Naive thymus-derived CD8-positive, alpha-beta T cell (primary cell): ENCODE measurements around the gene CDH4. TPM values are rescaled to one million over a fixed set of nuclear protein-coding genes. Genes with fewer than 3 reads are reported as not detected.

Source experiments
- ATAC-seq, 2 donors: fragments of 150-1000 bp; cut with Tn5 transposase in 1 of 2; sonication (Bioruptor Pico), chemical (Tn5 transposase) in 1 of 2; 1 replicate in 1 of 2; 2 replicates in 1 of 2; pipeline ENCODE4 v1.10.0; 2021; ENCODE audit warnings: mild to moderate bottlenecking in 2 of 2, moderate library complexity in 2 of 2
- POLR2A ChIA-PET: fragments of 350-600 bp; sonication (Branson Sonifier 250); formaldehyde crosslinking; loops from one replicate; lab custom pipeline; 2021; ENCODE audit warnings: antibody characterized with exemption; lab: Charles Lee
- DNase-seq, 10 donors: peaks; one replicate each; pipeline versions ENCODE4 v3.0.0 to v3.0.0-alpha.2; 2020 to 2022
- H3K27ac Mint-ChIP-seq, 10 donors: one replicate each; pipeline ENCODE4 v1.8.0; 2020 to 2022; ENCODE audit warnings: mild to moderate bottlenecking in 10 of 10, mixed read lengths in 10 of 10, moderate library complexity in 4 of 10, inconsistent platforms in 1 of 10
- H3K27me3 Mint-ChIP-seq, 5 donors: one replicate each; pipeline ENCODE4 v1.8.0; 2021 to 2022; ENCODE audit warnings: mixed read lengths in 5 of 5
- H3K36me3 Mint-ChIP-seq, 3 donors: one replicate each; pipeline ENCODE4 v1.8.0; 2020 to 2022; ENCODE audit warnings: mixed read lengths in 3 of 3, mild to moderate bottlenecking in 2 of 3, inconsistent platforms in 1 of 3
- H3K4me1 Mint-ChIP-seq, 4 donors: one replicate each; pipeline ENCODE4 v1.8.0; 2021 to 2022; ENCODE audit warnings: mixed read lengths in 4 of 4
- H3K4me3 Mint-ChIP-seq, 10 donors: one replicate each; pipeline ENCODE4 v1.8.0; 2020 to 2022; ENCODE audit warnings: mild to moderate bottlenecking in 10 of 10, mixed read lengths in 10 of 10, moderate library complexity in 6 of 10, inconsistent platforms in 1 of 10
- H3K9me3 Mint-ChIP-seq, 9 donors: one replicate each; pipeline ENCODE4 v1.8.0; 2020 to 2022; ENCODE audit warnings: mixed read lengths in 9 of 9, mild to moderate bottlenecking in 3 of 9, inconsistent platforms in 1 of 9, moderate library complexity in 1 of 9
- polyA plus RNA-seq, 3 donors: library from polyadenylated mRNA; unstranded; fragments of 300-500 nt; fragmentation: Illumina TruSeq; gene quantifications; one replicate each; pipeline ENCODE4 v1.2.3, GENCODE V29; 2021
- total RNA-seq, 8 experiments: library from RNA in 2 of 8; stranded (reverse) in 2 of 8; gene quantifications; one replicate each; pipeline ENCODE4 v1.2.3 and lab custom pipeline; 2021 to 2026

CDH4 gene
- total and polyA plus RNA-seq, 5 experiments from 2014 or later, result 0.07 to 0.44 (median 0.15) TPM; not detected in 1

GRCh38 chr20:61350500-61351250 lies 98.6 kb downstream of the CDH4 start:
- Mint-ChIP-seq H3K4me3 (no peak overlapping the region), H3K9me3 (peaks cover 0 to 7% (median 0%) of the 10 kb centered on the region in 9 donors), H3K36me3 (no peaks in the 10 kb centered on the region), H3K27ac (no peak overlapping the region), H3K27me3 (peaks cover 1 to 30% (median 13%) of the 10 kb centered on the region in 5 donors), H3K4me1 (peaks cover 0 to 7% (median 0%) of the 10 kb centered on the region in 4 donors)
- POLR2A ChIA-PET, result no interaction called here
- no peak for ATAC-seq
- DNase-seq, result no peak

- H3K36me3 Mint-ChIP-seq, result no peaks in the 10 kb centered on the region
- ATAC-seq, result no peak
- no peak for DNase-seq
- H3K9me3 Mint-ChIP-seq, result peaks cover 0 to 4% (median 0%) of the 10 kb centered on the region in 9 donors
- H3K4me3 Mint-ChIP-seq, result no peak overlapping the region
- no peak overlapping the region for H3K27ac Mint-ChIP-seq
- peaks cover 2 to 31% (median 14%) of the 10 kb centered on the region in 5 donors for H3K27me3 Mint-ChIP-seq
- POLR2A ChIA-PET, result no interaction called here
- H3K4me1 Mint-ChIP-seq, result peaks cover 0 to 7% (median 0%) of the 10 kb centered on the region in 4 donors
Measured at GRCh38 chr20:61352346-61353260, 100.5 kb downstream of the CDH4 start.

GRCh38 chr20:61353261-61354000 lies 101.4 kb downstream of the CDH4 start:
- Mint-ChIP-seq H3K36me3 (no peaks in the 10 kb centered on the region), H3K4me1 (peaks cover 0 to 7% (median 0%) of the 10 kb centered on the region in 4 donors), H3K27me3 (peaks cover 2 to 31% (median 14%) of the 10 kb centered on the region in 5 donors), H3K4me3 (no peak overlapping the region), H3K27ac (no peak overlapping the region), H3K9me3 (peaks cover 0 to 4% (median 0%) of the 10 kb centered on the region in 9 donors)
- DNase-seq, result no peak
- POLR2A ChIA-PET, result no interaction called here
- no peak for ATAC-seq

GRCh38 chr20:61354001-61354390 lies 101.9 kb downstream of the CDH4 start:
- POLR2A ChIA-PET, result no interaction called here
- Mint-ChIP-seq H3K9me3 (peaks cover 0 to 4% (median 0%) of the 10 kb centered on the region in 9 donors), H3K27me3 (peaks cover 2 to 31% (median 14%) of the 10 kb centered on the region in 5 donors), H3K27ac (no peak overlapping the region), H3K4me1 (peaks cover 0 to 7% (median 0%) of the 10 kb centered on the region in 4 donors), H3K36me3 (no peaks in the 10 kb centered on the region), H3K4me3 (no peak overlapping the region)
- DNase-seq (no peak), ATAC-seq (no peak)

GRCh38 chr20:61354501-61354900 lies 102.4 kb downstream of the CDH4 start:
- ATAC-seq (no peak), DNase-seq (no peak)
- POLR2A ChIA-PET, result no interaction called here
- H3K4me1 Mint-ChIP-seq, result peaks cover 0 to 7% (median 0%) of the 10 kb centered on the region in 4 donors
- H3K4me3 Mint-ChIP-seq, result no peak overlapping the region
- no peaks in the 10 kb centered on the region for H3K36me3 Mint-ChIP-seq
- peaks cover 2 to 31% (median 14%) of the 10 kb centered on the region in 5 donors for H3K27me3 Mint-ChIP-seq
- H3K9me3 Mint-ChIP-seq, result peaks cover 0 to 4% (median 0%) of the 10 kb centered on the region in 9 donors
- H3K27ac Mint-ChIP-seq, result no peak overlapping the region

GRCh38 chr20:61354901-61355495 lies 102.9 kb downstream of the CDH4 start:
- POLR2A ChIA-PET, result no interaction called here
- Mint-ChIP-seq H3K27ac (no peak overlapping the region), H3K4me1 (peaks cover 0 to 7% (median 0%) of the 10 kb centered on the region in 4 donors), H3K36me3 (no peaks in the 10 kb centered on the region), H3K27me3 (peaks cover 2 to 36% (median 14%) of the 10 kb centered on the region in 5 donors), H3K4me3 (no peak overlapping the region), H3K9me3 (peaks cover 0 to 4% (median 0%) of the 10 kb centered on the region in 9 donors)
- DNase-seq (no peak), ATAC-seq (no peak)

- H3K27me3 Mint-ChIP-seq, result peaks cover 2 to 42% (median 13%) of the 10 kb centered on the region in 5 donors
- H3K36me3 Mint-ChIP-seq, result no peaks in the 10 kb centered on the region
- no peak overlapping the region for H3K27ac Mint-ChIP-seq
- DNase-seq (no peak), ATAC-seq (no peak)
- POLR2A ChIA-PET, result no interaction called here
- H3K9me3 Mint-ChIP-seq, result peaks cover 0 to 4% (median 0%) of the 10 kb centered on the region in 9 donors
- H3K4me3 Mint-ChIP-seq, result no peak overlapping the region
- peaks cover 0 to 7% (median 0%) of the 10 kb centered on the region in 4 donors for H3K4me1 Mint-ChIP-seq
Measured at GRCh38 chr20:61355585-61355984, 103.5 kb downstream of the CDH4 start.

- Mint-ChIP-seq H3K4me1 (peaks cover 0 to 7% (median 0%) of the 10 kb centered on the region in 4 donors), H3K27me3 (peaks cover 2 to 42% (median 10%) of the 10 kb centered on the region in 5 donors), H3K36me3 (no peaks in the 10 kb centered on the region), H3K27ac (no peak overlapping the region), H3K9me3 (peaks cover 0 to 4% (median 0%) of the 10 kb centered on the region in 9 donors), H3K4me3 (no peak overlapping the region)
- DNase-seq (no peak), ATAC-seq (no peak)
- POLR2A ChIA-PET, result no interaction called here
Measured at GRCh38 chr20:61356196-61356595, 104.1 kb downstream of the CDH4 start.

GRCh38 chr20:61357119-61357518 lies 105.1 kb downstream of the CDH4 start:
- Mint-ChIP-seq H3K27me3 (peaks cover 2 to 42% (median 10%) of the 10 kb centered on the region in 5 donors), H3K4me1 (peaks cover 0 to 7% (median 0%) of the 10 kb centered on the region in 4 donors), H3K9me3 (peaks cover 0 to 3% (median 0%) of the 10 kb centered on the region in 9 donors), H3K27ac (no peak overlapping the region), H3K36me3 (no peaks in the 10 kb centered on the region), H3K4me3 (no peak overlapping the region)
- ATAC-seq (no peak), DNase-seq (no peak)
- POLR2A ChIA-PET, result no interaction called here

- POLR2A ChIA-PET, result no interaction called here
Measured at GRCh38 chr20:61359254-61359653, 107.2 kb downstream of the CDH4 start.

GRCh38 chr20:61360296-61360695 lies 108.2 kb downstream of the CDH4 start:
- POLR2A ChIA-PET, result no interaction called here
- Mint-ChIP-seq H3K4me3 (no peak overlapping the region), H3K36me3 (no peaks in the 10 kb centered on the region)

More at GRCh38 chr20:61359254-61359653, 107.2 kb downstream of the CDH4 start:
- Mint-ChIP-seq H3K36me3 (no peaks in the 10 kb centered on the region), H3K9me3 (peaks cover 0 to 2% (median 0%) of the 10 kb centered on the region in 9 donors), H3K4me1 (no peaks in the 10 kb centered on the region), H3K27ac (no peak overlapping the region), H3K4me3 (no peak overlapping the region), H3K27me3 (peaks cover 0 to 30% (median 9%) of the 10 kb centered on the region in 5 donors)
- ATAC-seq, result no peak
- DNase-seq, result no peak

GRCh38 chr20:61360940-61361339 lies 108.9 kb downstream of the CDH4 start:
- H3K9me3 Mint-ChIP-seq, result peaks cover 0 to 3% (median 0%) of the 10 kb centered on the region in 9 donors
- no peak overlapping the region for H3K27ac Mint-ChIP-seq
- no peak overlapping the region for H3K4me3 Mint-ChIP-seq
- ATAC-seq (no peak), DNase-seq (no peak)
- H3K27me3 Mint-ChIP-seq, result peaks cover 0 to 21% (median 3%) of the 10 kb centered on the region in 5 donors
- no peaks in the 10 kb centered on the region for H3K36me3 Mint-ChIP-seq
- H3K4me1 Mint-ChIP-seq, result no peaks in the 10 kb centered on the region
- POLR2A ChIA-PET, result no interaction called here

More at GRCh38 chr20:61360296-61360695, 108.2 kb downstream of the CDH4 start:
- no peak for ATAC-seq
- Mint-ChIP-seq H3K27ac (no peak overlapping the region), H3K4me1 (no peaks in the 10 kb centered on the region), H3K27me3 (peaks cover 0 to 25% (median 5%) of the 10 kb centered on the region in 5 donors), H3K9me3 (peaks cover 0 to 3% (median 0%) of the 10 kb centered on the region in 9 donors)
- DNase-seq, result no peak
